Measurements from ENCODE around the gene CMTM2.
A peak's percentile ranks its signal among the peaks of the same experiment; 100 is the strongest.
"Not testable (repeated sequence)": the region's sequence is repeated elsewhere in the genome, so short reads cannot be mapped to it uniquely, and the experiment has no call there.

Gene CMTM2

DNA sequence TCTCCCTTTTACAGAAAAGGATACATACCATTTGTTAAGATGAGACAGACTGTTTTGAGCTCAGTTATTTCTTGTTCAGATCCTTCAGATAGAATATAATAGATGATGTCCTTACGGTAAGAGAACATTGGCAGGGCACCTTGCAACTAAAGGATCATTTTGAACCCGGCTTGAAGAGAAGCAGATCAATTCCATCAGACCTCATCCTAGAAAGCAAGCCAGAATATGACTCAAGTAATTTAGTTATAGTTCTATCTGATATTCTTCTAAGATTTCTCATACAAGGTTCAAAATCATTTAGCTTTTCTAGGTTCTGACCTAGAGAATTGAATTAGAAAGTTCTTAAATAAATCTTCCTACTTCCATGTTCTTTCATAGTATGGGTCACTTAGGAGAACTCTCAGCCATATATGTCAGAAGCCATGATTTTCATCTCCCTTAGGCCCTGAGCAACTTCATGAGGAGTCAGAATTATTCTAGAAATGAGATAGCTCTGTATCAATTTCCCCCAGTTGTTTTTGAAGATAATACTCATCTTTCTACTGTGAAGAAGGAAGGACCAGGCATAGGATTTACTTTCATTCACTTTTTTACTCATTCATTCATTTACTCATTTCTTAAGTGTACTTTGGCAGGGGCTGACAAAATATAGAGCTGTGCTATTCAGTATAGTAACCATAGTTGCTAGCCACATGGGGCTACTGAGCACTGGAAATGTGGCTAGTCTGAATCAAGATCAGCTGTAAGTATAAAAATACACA, 15.5 kb upstream of the CMTM2 start:
- no peaks in the 10 kb centered on the region for H3K9me3 Mint-ChIP-seq
- H3K4me1 Mint-ChIP-seq = no peaks in the 10 kb centered on the region
- TF ChIP-seq CTCF (IDR thresholded peaks at IDR 0.05; ENCODE audit: unreplicated experiment in 3 of 3) = no peak
- H3K36me3 Mint-ChIP-seq (ENCODE audit: low read depth) = peaks cover 49% of the 10 kb centered on the region
- H3K4me3 Mint-ChIP-seq = no peak overlapping the region
- H3K27me3 Mint-ChIP-seq (ENCODE audit: low read depth) = peaks cover 4% of the 10 kb centered on the region
- no peak overlapping the region for H3K27ac Mint-ChIP-seq

DNA sequence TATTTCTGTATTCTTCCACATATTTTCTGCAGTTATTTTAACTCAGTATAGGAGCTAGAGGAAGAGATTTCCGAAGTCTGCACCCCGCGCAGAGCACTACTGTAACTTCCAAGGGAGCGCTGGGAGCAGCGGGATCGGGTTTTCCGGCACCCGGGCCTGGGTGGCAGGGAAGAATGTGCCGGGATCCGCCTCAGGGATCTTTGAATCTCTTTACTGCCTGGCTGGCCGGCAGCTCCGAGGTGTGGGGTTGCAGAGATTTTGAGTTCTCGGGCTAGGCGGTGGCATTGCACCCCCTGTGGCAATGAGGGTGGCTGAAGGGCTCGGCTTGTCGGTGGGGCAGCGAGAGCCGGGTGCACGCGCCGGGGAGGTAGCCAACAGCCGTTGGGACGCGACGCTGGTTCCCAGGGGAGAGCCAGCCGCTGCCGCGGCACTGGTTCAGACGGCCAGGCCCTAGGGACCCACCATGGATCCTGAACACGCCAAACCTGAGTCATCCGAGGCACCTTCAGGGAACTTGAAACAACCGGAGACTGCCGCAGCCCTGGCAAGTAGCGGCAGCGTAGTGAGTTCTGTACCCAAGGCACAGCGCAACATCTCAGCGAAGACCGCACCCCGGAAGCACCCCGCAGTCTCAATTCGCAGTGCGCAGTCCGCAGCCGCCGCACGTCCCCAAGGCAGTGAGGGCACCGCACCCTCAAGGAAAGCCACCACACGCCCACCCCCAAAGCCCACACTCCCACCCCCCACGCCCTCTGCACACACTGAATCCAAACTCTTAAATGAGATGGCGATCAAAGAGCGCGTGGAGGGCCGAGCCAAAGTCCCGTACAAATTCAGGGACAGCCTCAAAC, 13.0 kb upstream of the CMTM2 start, which contains the start of gene CMTM1:
Gene CMTM1, plus strand, starts transcription at position 389 of the 851 bp plus-strand sequence. Its CDS starts 75 bp downstream, at position 464.
- no peaks in the 10 kb centered on the region for H3K9me3 Mint-ChIP-seq
- H3K36me3 Mint-ChIP-seq (ENCODE audit: low read depth) = peaks cover 38% of the 10 kb centered on the region
- no peaks in the 10 kb centered on the region for H3K4me1 Mint-ChIP-seq
- TF ChIP-seq CTCF (IDR thresholded peaks at IDR 0.05; ENCODE audit: unreplicated experiment in 3 of 3) = no peak
- H3K27me3 Mint-ChIP-seq (ENCODE audit: low read depth) = peaks cover 4% of the 10 kb centered on the region
- H3K4me3 Mint-ChIP-seq = no peak within 1 kb of the TSS
- peak within 1 kb of the TSS in 1 of 3 experiments; percentile 5 for H3K27ac Mint-ChIP-seq

DNA sequence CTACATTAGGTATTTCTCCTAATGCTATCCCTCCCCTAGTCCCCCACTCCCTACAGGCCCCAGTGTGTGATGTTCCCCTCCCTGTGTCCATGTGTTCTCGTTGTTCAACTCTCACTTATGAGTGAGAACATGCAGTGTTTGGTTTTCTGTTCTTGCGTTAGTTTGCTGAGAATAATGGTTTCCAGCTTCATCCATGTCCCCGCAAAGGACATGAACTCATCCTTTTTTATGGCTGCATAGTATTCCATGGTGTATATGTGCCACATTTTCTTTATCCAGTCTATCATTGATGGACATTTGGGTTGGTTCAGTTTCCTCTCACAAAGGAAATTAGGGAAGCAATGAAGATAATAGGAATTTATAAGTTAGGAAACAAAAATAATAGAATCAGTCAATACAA, 12.0 kb upstream of the CMTM2 start:
- not testable (repeated sequence) for H3K4me3 Mint-ChIP-seq; H3K9me3 Mint-ChIP-seq; H3K4me1 Mint-ChIP-seq; H3K27me3 Mint-ChIP-seq (ENCODE audit: low read depth); H3K27ac Mint-ChIP-seq
- peaks cover 33% of the 10 kb centered on the region for H3K36me3 Mint-ChIP-seq (ENCODE audit: low read depth)

GRCh38 chr16:66568355-66568754, 10.9 kb upstream of the CMTM2 start:
- Mint-ChIP-seq H3K9me3 (no peaks in the 10 kb centered on the region), H3K27me3 (ENCODE audit: low read depth) (peaks cover 4% of the 10 kb centered on the region), H3K4me1 (no peaks in the 10 kb centered on the region), H3K27ac (no peak overlapping the region), H3K36me3 (ENCODE audit: low read depth) (peaks cover 33% of the 10 kb centered on the region), H3K4me3 (no peak overlapping the region)
- TF ChIP-seq CTCF (IDR thresholded peaks at IDR 0.05; ENCODE audit: unreplicated experiment in 3 of 3) = no peak

GRCh38 chr16:66569131-66569530, 10.1 kb upstream of the CMTM2 start:
- no peak overlapping the region for H3K4me3 Mint-ChIP-seq

More at GRCh38 chr16:66569131-66569530, 10.1 kb upstream of the CMTM2 start:
- H3K27me3 Mint-ChIP-seq (ENCODE audit: low read depth) = peaks cover 4% of the 10 kb centered on the region
- H3K36me3 Mint-ChIP-seq (ENCODE audit: low read depth) = peaks cover 29% of the 10 kb centered on the region
- no peaks in the 10 kb centered on the region for H3K9me3 Mint-ChIP-seq
- H3K27ac Mint-ChIP-seq = no peak overlapping the region
- TF ChIP-seq CTCF (IDR thresholded peaks at IDR 0.05; ENCODE audit: unreplicated experiment in 3 of 3) = no peak
- H3K4me1 Mint-ChIP-seq = peaks cover 4% of the 10 kb centered on the region

Measured in nephron (organoid).